Gastrocnemius medialis (tissue), 4 donors: ENCODE results near the gene RNU7-1. TPM values are rescaled to one million over a fixed set of nuclear protein-coding genes. Genes with fewer than 3 reads are reported as not detected.
A peak's percentile ranks its signal among the peaks of the same experiment; 100 is the strongest.

Experiments
- ATAC-seq, 2 donors: fragments of 150-250 bp; one replicate each; pipeline ENCODE4 v1.9.1; 2016
- DNase-seq, 2 donors: peaks; one replicate each; pipeline ENCODE4 v3.0.0-alpha.2; 2019
- H3K27ac ChIP-seq, 4 donors: fragments of 200-600 bp; sonication (generic); 1 replicate in 1 of 4; 2 replicates in 3 of 4; pipeline ENCODE4 v1.5.1; 2016 to 2018; ENCODE audit warnings: mild to moderate bottlenecking in 2 of 4, moderate library complexity in 1 of 4
- H3K27me3 ChIP-seq, 3 donors: fragments of 200-600 bp; sonication (generic) in 2 of 3; 1 replicate in 1 of 3; 2 replicates in 2 of 3; pipeline versions ENCODE4 v1.5.1 to v1.6.0; 2016 to 2019; ENCODE audit warnings: mild to moderate bottlenecking in 1 of 3, moderate library complexity in 1 of 3
- H3K36me3 ChIP-seq, 2 donors: fragments of 200-600 bp; sonication (generic) in 1 of 2; one replicate each; pipeline ENCODE4 v1.5.1; 2017 to 2018
- H3K4me1 ChIP-seq, 2 donors: fragments of 200-600 bp; sonication (generic) in 1 of 2; one replicate each; pipeline ENCODE4 v1.5.1; 2016 to 2017; ENCODE audit warnings: mild to moderate bottlenecking in 2 of 2
- H3K4me3 ChIP-seq, 4 donors: fragments of 200-600 bp; sonication (generic) in 3 of 4; 1 replicate in 1 of 4; 2 replicates in 3 of 4; pipeline ENCODE4 v1.5.1; 2016 to 2019; ENCODE audit warnings: mild to moderate bottlenecking in 2 of 4
- H3K9me3 ChIP-seq, 3 donors: fragments of 200-600 bp; sonication (generic) in 2 of 3; 1 replicate in 1 of 3; 2 replicates in 2 of 3; pipeline ENCODE4 v1.5.1; 2016 to 2019
- CTCF ChIP-seq, 5 experiments: fragments of 450-650 bp in 3 of 5; fragments of 200-600 bp in 2 of 5; sonication (generic) in 2 of 5; IDR thresholded peaks in 4 of 5; conservative IDR thresholded peaks in 1 of 5; 1 replicate in 4 of 5; 2 replicates in 1 of 5; pipeline ENCODE4 v1.5.1; 2016 to 2019; ENCODE audit warnings: antibody characterized with exemption in 5 of 5, mild to moderate bottlenecking in 3 of 5, moderate library complexity in 3 of 5
- POLR2A ChIP-seq, 2 donors: fragments of 450-650 bp; IDR thresholded peaks; one replicate each; pipeline ENCODE4 v1.6.1; 2017; ENCODE audit warnings: antibody characterized with exemption in 2 of 2, mild to moderate bottlenecking in 2 of 2, moderate library complexity in 2 of 2
- in situ Hi-C, 4 donors: fragments of 200-750 bp; cut with MboI; loops; one replicate each; pipeline versions ENCODE4 v1.15.0 to v1.8.0; 2017; ENCODE audit warnings: low sequenced_read_pairs in 4 of 4
- intact Hi-C: fragments of 100-400 bp; cut with DNase I; formaldehyde crosslinking; loops from one replicate; pipeline ENCODE4 v1.15.1; 2023; ENCODE audit warnings: low total_unique reads
- total RNA-seq, 4 donors: library from RNA; depleted of rRNA; stranded (reverse); fragments of >200 nt; gene quantifications; one replicate each; pipeline versions ENCODE4 v1.1.0 to v1.2.3, GENCODE V29; 2016

Gene RNU7-1
- total RNA-seq, 4 donors from 2014 or later = not detected

- Histone ChIP-seq H3K9me3 (no peaks in the 10 kb centered on the region), H3K4me3 (no peak overlapping the region), H3K4me1 (peaks cover 13 to 17% of the 10 kb centered on the region in 2 donors), H3K27ac (no peak overlapping the region), H3K36me3 (no peaks in the 10 kb centered on the region), H3K27me3 (no peaks in the 10 kb centered on the region)
- in situ Hi-C loops = no loop called here
- intact Hi-C loops = no loop called here
- ATAC-seq = no peak
- TF ChIP-seq POLR2A (IDR thresholded peaks at IDR 0.05) = no peak
- no peak for TF ChIP-seq CTCF (IDR thresholded peaks at IDR 0.05 in 4 of 5, conservative IDR thresholded peaks at IDR 0.05 in 1 of 5)
- DNase-seq = no peak
Measured at GRCh38 chr12:6957151-6957701, 13.6 kb downstream of the RNU7-1 start.

GRCh38 chr12:6957741-6958608, 14.4 kb downstream of the RNU7-1 start:
- peak overlapping the region in 3 of 4 donors; percentile 69 to 70 (median 70) for H3K27ac ChIP-seq
- peaks cover 13 to 19% of the 10 kb centered on the region in 2 donors for H3K4me1 ChIP-seq
- no peak for DNase-seq
- no peak overlapping the region for H3K4me3 ChIP-seq
- H3K9me3 ChIP-seq = no peaks in the 10 kb centered on the region
- in situ Hi-C loops = no loop called here
- TF ChIP-seq POLR2A (IDR thresholded peaks at IDR 0.05) (no peak), CTCF (IDR thresholded peaks at IDR 0.05 in 4 of 5, conservative IDR thresholded peaks at IDR 0.05 in 1 of 5) (no peak)
- H3K27me3 ChIP-seq = no peaks in the 10 kb centered on the region
- ATAC-seq = no peak
- intact Hi-C loops = no loop called here
- H3K36me3 ChIP-seq = no peaks in the 10 kb centered on the region

GRCh38 chr12:6958609-6959057, 15.0 kb downstream of the RNU7-1 start:
- Histone ChIP-seq H3K36me3 (no peaks in the 10 kb centered on the region), H3K4me3 (no peak overlapping the region), H3K27ac (peak overlapping the region; percentile 43 to 70 (median 70)), H3K4me1 (peaks cover 13 to 19% of the 10 kb centered on the region in 2 donors), H3K9me3 (no peaks in the 10 kb centered on the region), H3K27me3 (no peaks in the 10 kb centered on the region)
- ATAC-seq = no peak
- TF ChIP-seq POLR2A (IDR thresholded peaks at IDR 0.05) = no peak
- no peak for TF ChIP-seq CTCF (IDR thresholded peaks at IDR 0.05 in 4 of 5, conservative IDR thresholded peaks at IDR 0.05 in 1 of 5)
- intact Hi-C loops = no loop called here
- DNase-seq = no peak
- in situ Hi-C loops = no loop called here

GRCh38 chr12:6959058-6959804, 15.6 kb downstream of the RNU7-1 start:
- intact Hi-C loops = no loop called here
- DNase-seq = no peak

More at GRCh38 chr12:6959058-6959804, 15.6 kb downstream of the RNU7-1 start:
- H3K36me3 ChIP-seq = no peaks in the 10 kb centered on the region
- in situ Hi-C loops = no loop called here
- ATAC-seq = no peak
- H3K4me3 ChIP-seq = no peak overlapping the region
- peaks cover 13 to 19% of the 10 kb centered on the region in 2 donors for H3K4me1 ChIP-seq
- no peaks in the 10 kb centered on the region for H3K27me3 ChIP-seq
- peak overlapping the region; percentile 43 to 70 (median 70) for H3K27ac ChIP-seq
- H3K9me3 ChIP-seq = no peaks in the 10 kb centered on the region
- TF ChIP-seq POLR2A (IDR thresholded peaks at IDR 0.05) (no peak), CTCF (IDR thresholded peaks at IDR 0.05 in 4 of 5, conservative IDR thresholded peaks at IDR 0.05 in 1 of 5) (no peak)
